H9 (cell line): ENCODE data around the gene CALHM6. TPM values are rescaled to one million over a fixed set of nuclear protein-coding genes. Genes with fewer than 3 reads are reported as not detected.

Experiments used
- DNase-seq: peaks from one replicate; pipeline ENCODE4 v3.0.0-alpha.2; 2017
- H2AFZ ChIP-seq: one replicate; pipeline ENCODE4 v1.6.1; 2013; ENCODE audit warnings: mild to moderate bottlenecking, low read length, control low read depth, moderate library complexity
- H2AK5ac ChIP-seq: 2 replicates; pipeline ENCODE4 v1.6.1; 2013; ENCODE audit warnings: low read length, control low read depth, mixed read lengths; ENCODE audit not compliant: insufficient read length
- H2BK120ac ChIP-seq: one replicate; pipeline ENCODE4 v1.6.1; 2013; ENCODE audit warnings: low read depth, mild to moderate bottlenecking, low read length, control low read depth, inconsistent platforms; ENCODE audit not compliant: poor library complexity, severe bottlenecking
- H2BK12ac ChIP-seq: 2 replicates; pipeline ENCODE4 v1.6.1; 2013; ENCODE audit warnings: low read length, control low read depth, mixed read lengths, low read depth; ENCODE audit not compliant: insufficient read length
- H2BK15ac ChIP-seq: 2 replicates; pipeline ENCODE4 v1.6.1; 2013; ENCODE audit warnings: low read depth, low read length, control low read depth
- H2BK20ac ChIP-seq: one replicate; pipeline ENCODE4 v1.6.1; 2013; ENCODE audit warnings: low read depth, mild to moderate bottlenecking, low read length, control low read depth, inconsistent platforms; ENCODE audit not compliant: poor library complexity, severe bottlenecking
- H2BK5ac ChIP-seq: 2 replicates; pipeline ENCODE4 v1.6.1; 2013; ENCODE audit warnings: low read length, control low read depth, mixed read lengths; ENCODE audit not compliant: insufficient read length
- H3K14ac ChIP-seq: 2 replicates; pipeline ENCODE4 v1.6.1; 2013; ENCODE audit warnings: low read length, control low read depth; ENCODE audit not compliant: insufficient read depth
- H3K18ac ChIP-seq: 2 replicates; pipeline ENCODE4 v1.6.1; 2013; ENCODE audit warnings: low read depth, mild to moderate bottlenecking, mixed read lengths, low read length, control low read depth; ENCODE audit not compliant: insufficient read length
- H3K23ac ChIP-seq: 2 replicates; pipeline ENCODE4 v1.6.1; 2013; ENCODE audit warnings: low read length, control low read depth, mixed read lengths, low read depth; ENCODE audit not compliant: insufficient read length
- H3K23me2 ChIP-seq: 2 replicates; pipeline ENCODE4 v1.6.1; 2013; ENCODE audit warnings: low read depth, mild to moderate bottlenecking, mixed read lengths, low read length, control low read depth; ENCODE audit not compliant: insufficient read length, poor library complexity, severe bottlenecking
- H3K27ac ChIP-seq: 2 replicates; pipeline ENCODE4 v1.5.1; 2013; ENCODE audit warnings: low read length, control low read depth, mixed read lengths, low read depth; ENCODE audit not compliant: insufficient read length
- H3K27me3 ChIP-seq: 2 replicates; pipeline ENCODE4 v1.6.1; 2013; ENCODE audit warnings: low read length, control low read depth, inconsistent platforms; ENCODE audit not compliant: insufficient read depth
- H3K4ac ChIP-seq: 2 replicates; pipeline ENCODE4 v1.6.1; 2013; ENCODE audit warnings: low read depth, mild to moderate bottlenecking, control low read depth, inconsistent platforms, low read length, moderate library complexity
- H3K4me1 ChIP-seq: 2 replicates; pipeline ENCODE4 v1.6.1; 2013; ENCODE audit warnings: low read length, control low read depth, inconsistent platforms; ENCODE audit not compliant: insufficient read depth
- H3K4me2 ChIP-seq: 2 replicates; pipeline ENCODE4 v1.6.1; 2013; ENCODE audit warnings: low read length, control low read depth, mixed read lengths; ENCODE audit not compliant: insufficient read length, insufficient read depth
- H3K56ac ChIP-seq: 2 replicates; pipeline ENCODE4 v1.6.1; 2013; ENCODE audit warnings: low read depth, mild to moderate bottlenecking, mixed read lengths, low read length, control low read depth; ENCODE audit not compliant: insufficient read length
- H3K79me1 ChIP-seq: 2 replicates; pipeline ENCODE4 v1.6.1; 2013; ENCODE audit warnings: low read depth, mild to moderate bottlenecking, moderate library complexity, low read length, control low read depth, inconsistent platforms; ENCODE audit not compliant: insufficient read depth, poor library complexity, severe bottlenecking
- H3K79me2 ChIP-seq: 2 replicates; pipeline ENCODE4 v1.6.1; 2013; ENCODE audit warnings: low read length, control low read depth, inconsistent platforms; ENCODE audit not compliant: insufficient read depth
- H3K9ac ChIP-seq: 2 replicates; pipeline ENCODE4 v1.6.1; 2013; ENCODE audit warnings: low read length, control low read depth, mixed read lengths; ENCODE audit not compliant: insufficient read length; ENCODE audit errors: extremely low read depth
- H3K9me3 ChIP-seq: one replicate; pipeline ENCODE4 v1.6.1; 2013; ENCODE audit warnings: low read depth, low read length, inconsistent platforms; ENCODE audit not compliant: control insufficient read depth
- H3T11ph ChIP-seq: one replicate; pipeline ENCODE4 v1.6.1; 2013; ENCODE audit warnings: mild to moderate bottlenecking, low read length, control low read depth, inconsistent platforms
- H4K20me1 ChIP-seq: one replicate; pipeline ENCODE4 v1.6.1; 2013; ENCODE audit not compliant: control insufficient read depth, insufficient read length, insufficient read depth
- H4K5ac ChIP-seq: 2 replicates; pipeline ENCODE4 v1.6.1; 2013; ENCODE audit warnings: low read depth, mild to moderate bottlenecking, mixed read lengths, low read length, control low read depth; ENCODE audit not compliant: insufficient read length
- H4K8ac ChIP-seq: replicated peaks from 2 replicates; pipeline ENCODE4 v1.6.1; 2013; ENCODE audit warnings: low read length, control low read depth, mixed read lengths, low read depth; ENCODE audit not compliant: insufficient read length
- H4K91ac ChIP-seq: 2 replicates; pipeline ENCODE4 v1.6.1; 2013; ENCODE audit warnings: low read depth, mild to moderate bottlenecking, moderate library complexity, mixed read lengths, low read length, control low read depth; ENCODE audit not compliant: insufficient read length
- H3K27ac Mint-ChIP-seq, 3 experiments: 2 replicates in 2 of 3; 3 replicates in 1 of 3; pipeline ENCODE4 v1.8.0; 2020 to 2021; ENCODE audit warnings: mixed read lengths in 3 of 3, mild to moderate bottlenecking in 1 of 3, moderate library complexity in 1 of 3
- H3K27me3 Mint-ChIP-seq: 2 replicates; pipeline ENCODE4 v1.8.0; 2021; ENCODE audit warnings: low read depth, mild to moderate bottlenecking, moderate library complexity, mixed read lengths
- H3K36me3 Mint-ChIP-seq, 3 experiments: 2 replicates in 2 of 3; 3 replicates in 1 of 3; pipeline ENCODE4 v1.8.0; 2020 to 2021; ENCODE audit warnings: low read depth in 3 of 3, mixed read lengths in 3 of 3; ENCODE audit not compliant: insufficient read depth in 1 of 3
- H3K4me1 Mint-ChIP-seq, 2 experiments: 2 replicates each; pipeline ENCODE4 v1.8.0; 2020; ENCODE audit warnings: mixed read lengths in 2 of 2
- H3K4me3 Mint-ChIP-seq, 2 experiments: 2 replicates in 1 of 2; 3 replicates in 1 of 2; pipeline ENCODE4 v1.8.0; 2020 to 2021; ENCODE audit warnings: mild to moderate bottlenecking in 2 of 2, mixed read lengths in 2 of 2, moderate library complexity in 1 of 2
- H3K9me3 Mint-ChIP-seq, 2 experiments: 2 replicates in 1 of 2; 3 replicates in 1 of 2; pipeline ENCODE4 v1.8.0; 2020; ENCODE audit warnings: mild to moderate bottlenecking in 2 of 2, mixed read lengths in 2 of 2, moderate library complexity in 1 of 2
- WGBS: extraction: QIAGEN DNeasy Blood & Tissue Kit; methylation state at CpG from one replicate; pipeline ENCODE4 v1.1.7; 2013; ENCODE audit warnings: missing lambda C conversion rate, low lambda C conversion rate, mixed read lengths; ENCODE audit not compliant: insufficient read length; ENCODE audit errors: extremely low coverage; 5-methylcytosine and 5-hydroxymethylcytosine counted together
- total RNA-seq: library from RNA; stranded (reverse); gene quantifications from 2 replicates; pipeline ENCODE4 v1.2.1, GENCODE V29; 2021
- TF ChIP-seq, protein P1 (sequence below): fragments of 200-600 bp; sonication (generic); conservative IDR thresholded peaks from 3 replicates; pipeline ENCODE4 v1.8.0; 2021; ENCODE audit warnings: antibody characterized with exemption, mild to moderate bottlenecking

CALHM6 gene
- total RNA-seq, 1 experiment from 2014 or later, result 0.44 TPM

DNA sequence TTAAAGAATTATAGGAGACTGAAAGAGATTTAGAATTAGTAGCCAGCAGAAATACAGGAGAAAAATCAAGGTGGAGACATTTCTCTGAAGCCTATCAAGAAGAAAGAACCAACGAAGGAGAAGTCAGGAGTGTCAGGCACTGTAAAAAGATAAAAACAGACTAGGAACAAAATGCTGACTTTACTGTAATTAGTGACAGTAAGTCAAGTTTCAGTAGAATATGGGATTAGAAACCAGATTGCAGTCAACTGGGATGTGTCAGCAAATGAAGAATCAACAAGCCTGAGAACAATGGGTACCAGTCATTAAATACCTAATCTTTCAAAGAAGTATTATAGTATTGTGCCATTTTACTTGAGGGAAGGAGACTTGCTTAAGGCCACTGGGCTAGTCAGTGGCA lies 21.6 kb downstream of the CALHM6 start:
- H2BK12ac ChIP-seq, result no peak overlapping the region
- no peaks in the 10 kb centered on the region for H3K4me1 Mint-ChIP-seq
- no peak overlapping the region for H3K14ac ChIP-seq
- no peak overlapping the region for H4K5ac ChIP-seq
- H3T11ph ChIP-seq, result no peak overlapping the region
- peaks cover 2% of the 10 kb centered on the region; the same call in 1 of the 2 replicates for H3K27me3 Mint-ChIP-seq
- no peak overlapping the region for H3K18ac ChIP-seq
- no peak overlapping the region for H3K27ac Mint-ChIP-seq
- no peak overlapping the region for H2BK15ac ChIP-seq
- H2BK5ac ChIP-seq, result no peak overlapping the region
- no peak overlapping the region for H3K4me2 ChIP-seq
- H3K79me1 ChIP-seq, result no peaks in the 10 kb centered on the region
- H2BK20ac ChIP-seq, result no peak overlapping the region
- H3K23ac ChIP-seq, result no peak overlapping the region
- H3K56ac ChIP-seq, result no peak overlapping the region
- no peaks in the 10 kb centered on the region for H3K27me3 ChIP-seq
- H2BK120ac ChIP-seq, result no peak overlapping the region
- H3K4ac ChIP-seq, result no peak overlapping the region
- no CpG with 5 or more reads among the region's 1 CpG for WGBS
- H4K91ac ChIP-seq, result no peak overlapping the region
- H3K4me1 ChIP-seq, result no peaks in the 10 kb centered on the region
- H3K4me3 Mint-ChIP-seq, result no peak overlapping the region
- no peak overlapping the region for H4K8ac ChIP-seq
- H2AK5ac ChIP-seq, result no peak overlapping the region
- no peaks in the 10 kb centered on the region for H3K79me2 ChIP-seq
- no peak overlapping the region for H2AFZ ChIP-seq
- no peak for DNase-seq
- no peaks in the 10 kb centered on the region for H3K23me2 ChIP-seq
- H4K20me1 ChIP-seq, result no peaks in the 10 kb centered on the region
- no peaks in the 10 kb centered on the region for H3K9me3 Mint-ChIP-seq
- TF ChIP-seq, protein P1, sequence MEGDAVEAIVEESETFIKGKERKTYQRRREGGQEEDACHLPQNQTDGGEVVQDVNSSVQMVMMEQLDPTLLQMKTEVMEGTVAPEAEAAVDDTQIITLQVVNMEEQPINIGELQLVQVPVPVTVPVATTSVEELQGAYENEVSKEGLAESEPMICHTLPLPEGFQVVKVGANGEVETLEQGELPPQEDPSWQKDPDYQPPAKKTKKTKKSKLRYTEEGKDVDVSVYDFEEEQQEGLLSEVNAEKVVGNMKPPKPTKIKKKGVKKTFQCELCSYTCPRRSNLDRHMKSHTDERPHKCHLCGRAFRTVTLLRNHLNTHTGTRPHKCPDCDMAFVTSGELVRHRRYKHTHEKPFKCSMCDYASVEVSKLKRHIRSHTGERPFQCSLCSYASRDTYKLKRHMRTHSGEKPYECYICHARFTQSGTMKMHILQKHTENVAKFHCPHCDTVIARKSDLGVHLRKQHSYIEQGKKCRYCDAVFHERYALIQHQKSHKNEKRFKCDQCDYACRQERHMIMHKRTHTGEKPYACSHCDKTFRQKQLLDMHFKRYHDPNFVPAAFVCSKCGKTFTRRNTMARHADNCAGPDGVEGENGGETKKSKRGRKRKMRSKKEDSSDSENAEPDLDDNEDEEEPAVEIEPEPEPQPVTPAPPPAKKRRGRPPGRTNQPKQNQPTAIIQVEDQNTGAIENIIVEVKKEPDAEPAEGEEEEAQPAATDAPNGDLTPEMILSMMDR, result no peak
- no peak overlapping the region for H3K9ac ChIP-seq
- H3K27ac ChIP-seq, result no peak overlapping the region
- no peaks in the 10 kb centered on the region for H3K9me3 ChIP-seq
- H3K36me3 Mint-ChIP-seq, result no peaks in the 10 kb centered on the region
